ENCODE measurements around the gene LCK.
"Not testable (repeated sequence)": the region's sequence is repeated elsewhere in the genome, so short reads cannot be mapped to it uniquely, and the experiment has no call there.

Gene LCK

DNA sequence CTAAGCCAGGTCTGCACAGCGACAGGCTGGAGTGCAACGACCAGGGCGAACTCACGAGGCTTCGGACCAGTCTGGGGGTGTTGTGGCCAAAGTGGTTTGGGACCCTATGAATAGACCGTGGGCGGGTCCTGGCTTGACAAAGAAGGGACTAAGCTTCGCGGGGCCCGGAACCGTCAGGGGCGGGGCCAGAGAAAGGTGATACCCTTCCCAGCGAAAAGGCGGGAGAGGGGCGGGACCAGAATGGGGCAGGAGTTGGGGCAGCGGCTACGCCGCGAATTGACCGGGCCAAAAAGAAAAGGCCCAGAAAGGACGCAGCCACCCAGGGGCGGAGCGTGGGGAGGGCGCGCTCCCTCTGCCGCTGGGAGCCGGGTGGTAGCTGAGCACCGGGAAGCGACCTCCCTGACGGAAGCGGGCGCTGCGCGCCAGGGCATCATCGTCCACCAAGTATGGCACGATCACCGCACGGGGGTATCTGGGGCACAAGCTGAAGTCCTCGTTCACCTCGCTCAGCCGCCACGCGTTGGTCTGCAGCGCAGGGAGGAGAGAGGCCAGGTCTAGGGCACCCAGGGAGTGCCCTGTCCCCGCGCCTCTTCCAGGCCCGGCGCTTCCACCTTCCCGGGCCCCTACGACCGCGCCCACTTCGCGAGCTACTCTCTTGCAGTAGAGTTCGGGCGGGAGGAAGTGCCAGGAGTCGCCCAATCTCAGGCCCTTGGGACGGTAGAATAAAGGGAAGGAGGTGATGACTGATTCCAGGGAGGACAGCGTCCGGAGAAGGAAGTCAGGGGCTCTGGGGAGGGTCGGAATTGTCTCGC, 10.7 kb upstream of the LCK start:
- peak; percentile 68 for DNase-seq (ENCODE audit: low spot score)

DNA sequence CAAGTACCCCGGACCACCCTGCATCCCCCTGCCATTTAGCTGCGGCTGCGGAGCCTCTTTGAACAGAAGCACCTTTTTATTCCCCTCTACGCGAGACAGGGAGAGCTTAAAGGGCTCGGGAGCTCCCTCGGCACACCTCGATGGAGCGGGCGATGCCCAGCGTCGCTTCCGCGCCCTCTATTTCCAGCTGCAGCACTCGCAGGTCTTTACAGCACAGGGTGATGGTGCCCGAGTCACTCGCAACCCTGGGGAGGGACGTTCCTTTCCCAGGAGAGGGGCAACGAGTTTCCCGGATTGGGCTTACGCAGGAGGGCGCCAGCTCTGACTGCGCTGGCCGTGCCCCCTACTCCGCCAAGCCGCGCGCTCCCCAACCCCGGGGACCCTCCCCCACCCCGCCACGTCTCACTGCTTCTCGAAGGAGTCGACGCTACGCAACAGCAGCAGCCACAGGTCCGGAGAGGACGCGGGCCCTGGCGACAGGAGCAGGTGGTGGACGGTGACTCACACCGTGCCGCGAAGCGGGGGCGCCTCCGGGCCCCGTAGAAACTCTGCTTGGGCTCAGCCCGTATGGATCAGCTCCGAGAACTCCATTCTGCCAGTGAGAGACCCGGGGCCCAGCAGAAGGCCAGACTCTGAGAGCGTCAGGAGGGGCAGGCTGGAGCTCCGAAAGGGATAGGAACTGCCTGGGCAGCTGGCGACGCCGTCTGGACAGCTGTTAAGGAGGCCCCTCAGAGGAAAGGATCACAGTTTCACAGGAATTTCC, 9.9 kb upstream of the LCK start:
- DNase-seq (ENCODE audit: low spot score) = no peak

- no peak for DNase-seq (ENCODE audit: low spot score)
These were observed 8.7 kb upstream of the LCK start for GRCh38 chr1:32242341-32242851.

- no peak for DNase-seq (ENCODE audit: low spot score)
These were observed 4.2 kb upstream of the LCK start, which contains the start of gene FAM167B for GRCh38 chr1:32246888-32247273. Gene FAM167B, plus strand, starts transcription at chr1:32247222. Its CDS starts 200 bp downstream, at chr1:32247422.

DNA sequence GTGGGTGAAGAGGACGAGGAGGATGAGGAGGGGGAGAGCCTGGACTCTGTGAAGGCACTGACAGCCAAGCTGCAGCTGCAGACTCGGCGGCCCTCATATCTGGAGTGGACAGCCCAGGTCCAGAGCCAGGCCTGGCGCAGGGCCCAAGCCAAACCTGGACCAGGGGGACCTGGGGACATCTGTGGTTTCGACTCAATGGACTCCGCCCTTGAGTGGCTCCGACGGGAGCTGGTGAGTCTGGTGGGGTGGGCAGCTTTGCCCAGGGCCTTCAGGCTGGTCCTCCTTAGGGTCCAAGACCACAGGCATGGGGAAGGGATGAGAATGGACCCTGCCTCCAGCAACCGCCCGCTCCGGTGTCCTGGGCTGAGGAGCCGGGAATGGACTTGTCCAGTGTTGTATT, 3.6 kb upstream of the LCK start:
- no peak for DNase-seq (ENCODE audit: low spot score)

DNA sequence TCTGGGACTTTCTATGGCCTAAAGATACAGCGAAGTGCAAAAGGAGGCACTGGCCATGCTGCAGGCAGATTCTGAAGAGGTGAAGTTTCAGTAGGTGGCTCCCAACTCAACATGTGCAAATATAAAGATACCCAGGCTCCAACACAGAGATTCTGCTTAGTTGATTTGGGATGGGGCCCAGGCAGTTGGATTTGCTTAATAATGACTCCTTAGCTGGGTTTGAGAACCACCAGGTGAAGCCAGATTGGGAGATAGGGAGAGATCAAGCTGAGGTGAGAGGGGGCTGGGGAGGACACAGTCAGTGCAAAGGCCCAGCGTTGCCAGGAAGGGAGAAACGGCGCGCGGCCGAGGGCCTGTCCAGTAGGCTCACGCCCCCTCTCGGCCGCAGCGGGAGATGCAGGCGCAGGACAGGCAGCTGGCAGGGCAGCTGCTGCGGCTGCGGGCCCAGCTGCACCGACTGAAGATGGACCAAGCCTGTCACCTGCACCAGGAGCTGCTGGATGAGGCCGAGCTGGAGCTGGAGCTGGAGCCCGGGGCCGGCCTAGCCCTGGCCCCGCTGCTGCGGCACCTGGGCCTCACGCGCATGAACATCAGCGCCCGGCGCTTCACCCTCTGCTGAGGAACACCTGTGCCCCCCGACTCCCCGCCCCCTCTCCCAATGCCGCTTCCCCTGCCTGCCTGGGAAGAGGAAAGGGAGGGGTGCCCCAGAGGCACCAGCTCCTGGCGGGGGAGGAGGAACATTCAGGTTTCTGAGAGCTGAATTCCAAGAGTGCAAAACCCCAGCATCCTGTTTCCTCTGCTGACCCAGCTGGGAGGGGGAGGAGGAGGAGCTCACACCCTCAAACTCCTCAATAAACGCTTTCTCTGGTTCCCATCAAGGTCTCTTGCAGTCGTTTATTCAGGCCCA, 2.8 kb upstream of the LCK start:
- DNase-seq (ENCODE audit: low spot score) = peak; percentile 85

DNA sequence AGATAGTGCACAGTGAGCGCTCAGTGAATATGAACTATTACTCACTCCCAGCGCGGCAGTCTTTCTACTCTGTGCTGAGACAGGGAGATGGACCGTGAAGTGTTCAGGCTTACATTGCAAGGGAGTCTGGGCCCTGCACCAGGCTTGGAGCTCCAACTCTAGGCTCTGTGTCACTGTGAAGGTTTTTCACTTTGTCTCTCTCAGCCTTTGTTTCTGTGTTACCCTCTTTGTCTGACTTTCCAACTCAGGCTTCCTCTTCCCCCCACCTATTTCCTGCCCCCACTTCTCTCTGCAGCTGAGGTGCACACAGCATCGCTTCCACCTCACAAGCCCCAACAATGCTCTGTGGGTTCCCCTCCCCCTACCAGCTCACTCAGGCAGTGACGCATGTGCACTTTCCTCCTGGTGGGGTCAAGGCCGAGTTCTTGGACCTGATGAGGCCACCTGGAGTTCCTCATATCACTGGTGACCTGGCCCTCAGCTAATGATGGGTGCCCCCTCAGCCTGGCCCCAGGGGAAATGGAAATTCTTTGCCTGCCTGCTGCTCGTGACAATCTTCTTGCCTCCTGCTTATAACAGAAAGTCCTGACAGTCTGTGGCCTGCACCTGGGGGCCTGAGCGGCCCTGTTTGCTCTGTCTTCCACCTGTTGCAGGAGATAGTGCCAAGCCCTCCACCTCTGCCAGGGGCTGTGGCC, 1.1 kb upstream of the LCK start:
- DNase-seq (ENCODE audit: low spot score) = no peak

GRCh38 chr1:32255072-32256071, 4.3 kb downstream of the LCK start:
- DNase-seq (ENCODE audit: low spot score) = no peak

DNA sequence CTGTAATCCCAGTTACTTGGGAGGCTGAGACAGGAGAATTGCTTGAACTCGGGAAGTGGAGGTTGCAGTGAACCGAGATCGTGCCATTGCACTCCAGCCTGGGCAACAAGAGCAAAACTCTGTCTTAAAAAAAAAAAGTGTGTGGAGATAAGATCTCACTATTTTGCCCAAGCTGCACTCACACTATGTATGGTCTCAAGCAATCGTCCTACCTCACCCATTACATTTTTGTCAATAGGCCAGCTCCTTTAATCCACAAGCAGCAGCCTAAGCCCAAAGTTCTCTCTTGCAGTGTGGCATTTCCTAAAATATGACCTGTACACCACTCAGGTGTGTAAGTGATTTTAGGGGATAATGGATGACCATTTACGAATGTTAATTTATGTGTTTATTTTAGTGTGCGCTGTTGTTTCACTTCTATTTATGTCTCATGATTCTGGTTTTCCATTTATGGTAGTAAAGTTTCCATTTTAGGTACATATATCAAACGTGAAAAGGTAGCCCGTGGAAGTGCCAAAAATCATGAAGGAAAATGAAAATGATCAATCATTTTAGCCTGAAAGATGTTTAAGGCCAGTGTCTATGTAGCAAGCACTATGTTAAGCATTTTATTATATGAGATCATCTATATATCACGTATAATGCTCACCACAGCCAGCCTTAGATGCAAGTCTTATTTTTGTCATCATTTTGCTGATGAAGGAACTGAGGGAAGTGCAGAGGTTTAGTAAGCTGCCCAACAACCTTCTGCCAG, 5.6 kb downstream of the LCK start:
- no peak for DNase-seq (ENCODE audit: low spot score)

DNA sequence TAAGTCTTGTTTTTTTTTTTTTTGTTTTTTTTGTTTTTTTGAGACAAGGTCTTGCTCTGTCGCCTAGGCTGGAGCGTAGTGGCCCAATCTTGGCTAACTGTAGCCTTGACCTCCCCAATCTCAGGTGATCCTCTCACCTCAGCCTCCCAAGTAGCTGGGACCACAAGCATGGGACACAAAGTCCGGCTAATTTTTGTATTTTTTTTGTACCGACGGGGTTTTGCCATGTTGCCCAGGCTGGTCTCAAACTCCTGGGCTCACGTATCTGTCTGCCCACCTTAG, 6.1 kb downstream of the LCK start:
- DNase-seq (ENCODE audit: low spot score) = no peak

- DNase-seq (ENCODE audit: low spot score) = not testable (repeated sequence)
These were observed 12.2 kb downstream of the LCK start for GRCh38 chr1:32263236-32263593.

GRCh38 chr1:32263744-32264143, 12.7 kb downstream of the LCK start:
- DNase-seq (ENCODE audit: low spot score) = no peak

GRCh38 chr1:32265846-32266245, 14.8 kb downstream of the LCK start:
- DNase-seq (ENCODE audit: low spot score) = no peak

DNA sequence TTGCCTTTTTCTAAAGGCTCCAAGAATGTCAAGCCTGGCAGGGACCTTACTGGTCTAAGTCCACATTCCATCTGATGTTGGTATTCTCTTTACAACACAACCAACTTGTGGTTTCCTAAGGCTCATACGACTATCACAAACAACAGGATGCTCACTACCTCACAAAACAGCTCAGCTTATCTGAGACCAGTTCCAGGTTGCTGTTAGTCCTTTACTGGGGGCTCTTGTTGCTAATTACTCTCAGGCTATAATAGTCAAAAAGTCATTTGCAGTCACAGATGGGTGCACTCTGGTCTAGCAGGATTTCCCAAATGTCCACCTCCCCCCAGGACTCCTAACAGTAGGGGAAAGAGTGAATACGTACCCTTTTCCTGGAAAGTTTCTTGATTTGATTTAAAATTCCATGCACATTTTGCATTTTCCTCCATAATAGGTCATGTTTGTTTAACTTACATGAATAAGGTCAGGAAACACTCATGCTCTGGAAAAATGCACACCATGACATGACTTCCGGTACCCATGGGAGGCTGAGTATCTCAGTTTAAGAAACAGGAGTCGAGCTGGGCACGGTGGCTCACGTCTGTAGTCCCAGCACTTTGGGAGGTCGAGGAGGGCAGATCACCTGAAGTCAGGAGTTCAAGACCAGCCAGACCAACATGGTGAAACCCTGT, 16.0 kb downstream of the LCK start:
- no peak for DNase-seq (ENCODE audit: low spot score)

GRCh38 chr1:32269744-32270143, 18.7 kb downstream of the LCK start:
- no peak for DNase-seq (ENCODE audit: low spot score)

DNA sequence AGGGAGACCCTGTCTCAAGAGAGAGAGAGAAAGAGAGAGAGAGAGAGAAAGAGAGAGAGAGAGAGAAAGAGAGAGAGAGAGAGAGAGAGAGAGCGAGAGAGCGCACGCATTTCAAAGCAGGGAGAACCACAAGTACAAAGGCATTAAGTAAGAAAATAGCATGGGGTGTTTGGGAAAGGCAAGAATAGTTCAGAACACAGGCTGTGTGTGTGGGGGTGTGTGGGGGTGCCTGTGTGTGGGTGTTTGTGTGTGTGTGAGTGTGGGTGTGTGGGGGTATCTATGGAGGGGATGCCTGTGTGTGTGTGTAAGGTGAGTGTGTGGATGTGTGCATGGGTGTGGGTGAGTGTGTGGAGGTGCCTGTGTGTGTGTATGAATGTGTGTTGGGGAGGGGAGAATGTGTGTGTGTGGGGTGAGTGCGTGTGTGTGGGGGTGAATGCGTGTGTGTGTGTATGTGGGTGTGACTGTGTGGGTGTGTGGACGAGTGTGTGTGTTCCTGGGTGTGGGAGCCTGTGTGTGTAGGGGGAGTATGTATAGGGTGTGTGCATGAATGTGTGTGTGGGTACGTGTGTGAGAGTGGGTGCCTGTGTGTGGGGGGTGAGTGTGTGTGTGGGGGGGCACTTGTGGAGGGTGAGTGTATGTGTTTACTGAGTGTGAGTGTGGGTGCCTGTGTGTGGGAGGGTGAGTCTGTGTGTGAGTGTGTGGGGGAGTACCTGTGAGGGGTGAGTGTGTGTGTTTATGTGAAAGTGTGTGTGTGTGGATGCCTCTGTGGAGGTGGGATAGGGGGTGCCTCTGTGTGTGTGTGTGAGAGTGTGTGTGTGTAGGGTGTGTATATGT, 21.7 kb downstream of the LCK start:
- DNase-seq (ENCODE audit: low spot score) = no peak

- peak; percentile 52 for DNase-seq (ENCODE audit: low spot score)
These were observed 22.5 kb downstream of the LCK start for GRCh38 chr1:32273391-32274208.
